DND-41 (cell line): ENCODE measurements around the gene MTRFR.

Experiments used
- ATAC-seq: fragments of 200-7000 bp; cut with Tn5 transposase; 3 replicates; pipeline ENCODE4 v1.9.1; 2021; ENCODE audit warnings: low read depth; ENCODE audit not compliant: insufficient read depth
- DNase-seq: peaks from one replicate; pipeline ENCODE4 v3.0.0-alpha.2; 2020
- H2AFZ ChIP-seq: 2 replicates; pipeline ENCODE4 v1.6.0; 2012; ENCODE audit warnings: low read depth, low read length
- H3K27ac ChIP-seq: 2 replicates; pipeline ENCODE4 v1.5.1; 2012; ENCODE audit warnings: low read length, inconsistent platforms
- H3K27me3 ChIP-seq: fragments of 200-600 bp; sonication (generic); 2 replicates; pipeline ENCODE4 v1.6.0; 2012; ENCODE audit warnings: low read length, mild to moderate bottlenecking, inconsistent platforms; ENCODE audit not compliant: insufficient read depth, poor library complexity
- H3K36me3 ChIP-seq: 2 replicates; pipeline ENCODE4 v1.5.1; 2012; ENCODE audit warnings: low read length, inconsistent platforms; ENCODE audit not compliant: insufficient read depth
- H3K4me1 ChIP-seq: 2 replicates; pipeline ENCODE4 v1.5.1; 2012; ENCODE audit warnings: mild to moderate bottlenecking, low read length; ENCODE audit not compliant: insufficient read depth
- H3K4me2 ChIP-seq: 2 replicates; pipeline ENCODE4 v1.6.0; 2012; ENCODE audit warnings: mild to moderate bottlenecking, moderate library complexity, low read length, inconsistent platforms; ENCODE audit not compliant: insufficient read depth
- H3K4me3 ChIP-seq, 2 experiments: fragments of 200-600 bp in 1 of 2; shearing (Covaris generic) in 1 of 2; 2 replicates each; pipeline ENCODE4 v1.5.1; 2012 to 2016; ENCODE audit warnings: inconsistent platforms in 2 of 2, low read length in 2 of 2, mild to moderate bottlenecking in 2 of 2, low read depth in 1 of 2, moderate library complexity in 1 of 2
- H3K79me2 ChIP-seq: 2 replicates; pipeline ENCODE4 v1.6.0; 2012; ENCODE audit warnings: low read length, inconsistent platforms; ENCODE audit not compliant: insufficient read depth
- H3K9ac ChIP-seq: 2 replicates; pipeline ENCODE4 v1.6.0; 2012; ENCODE audit warnings: low read depth, mild to moderate bottlenecking, inconsistent platforms, low read length, moderate library complexity
- H3K9me3 ChIP-seq: 2 replicates; pipeline ENCODE4 v1.5.1; 2012; ENCODE audit warnings: low read length, moderate library complexity, mild to moderate bottlenecking, inconsistent platforms; ENCODE audit not compliant: insufficient read depth, severe bottlenecking
- H4K20me1 ChIP-seq: 2 replicates; pipeline ENCODE4 v1.6.0; 2012; ENCODE audit warnings: low read length; ENCODE audit not compliant: insufficient read depth
- CTCF ChIP-seq: IDR thresholded peaks from 2 replicates; pipeline ENCODE4 v1.5.1; 2012; ENCODE audit warnings: borderline replicate concordance, low read length, moderate library complexity, mild to moderate bottlenecking; ENCODE audit not compliant: poor library complexity, severe bottlenecking; ENCODE audit errors: extremely low read depth
- EZH2 ChIP-seq: IDR thresholded peaks from 3 replicates; pipeline ENCODE4 v1.6.1; 2012; ENCODE audit warnings: borderline replicate concordance, low read depth, mild to moderate bottlenecking, moderate library complexity, low read length, inconsistent platforms; ENCODE audit not compliant: severe bottlenecking

The MTRFR gene

GRCh38 chr12:123231931-123232330, 1.3 kb upstream of the MTRFR start:
- peak overlapping the region; percentile 87 to 91 for H3K4me3 ChIP-seq
- DNase-seq (no peak), ATAC-seq (no peak)
- H3K4me2 ChIP-seq: peak overlapping the region; percentile 87
- peaks cover 75% of the 10 kb centered on the region for H3K4me1 ChIP-seq
- H2AFZ ChIP-seq: peak overlapping the region; percentile 77
- H3K9ac ChIP-seq: peak overlapping the region; percentile 72
- H3K27me3 ChIP-seq: no peaks in the 10 kb centered on the region
- H3K27ac ChIP-seq: peak overlapping the region; percentile 92
- TF ChIP-seq CTCF (no peak), EZH2 (no peak)
- peaks cover 7% of the 10 kb centered on the region; the same call in 1 of the 2 replicates for H4K20me1 ChIP-seq
- H3K36me3 ChIP-seq: peaks cover 43% of the 10 kb centered on the region
- H3K79me2 ChIP-seq: peaks cover 95% of the 10 kb centered on the region
- no peaks in the 10 kb centered on the region for H3K9me3 ChIP-seq

GRCh38 chr12:123232472-123232806, 797 bp upstream of the MTRFR start:
- peaks cover 93% of the 10 kb centered on the region for H3K79me2 ChIP-seq
- H3K27me3 ChIP-seq: no peaks in the 10 kb centered on the region
- peak; percentile 2; the same call in 1 of the 3 replicates for ATAC-seq
- H3K4me1 ChIP-seq: peaks cover 75% of the 10 kb centered on the region
- H3K4me3 ChIP-seq: peak overlapping the region; percentile 87 to 91
- H4K20me1 ChIP-seq: peaks cover 8% of the 10 kb centered on the region; the same call in 1 of the 2 replicates
- H3K9ac ChIP-seq: peak overlapping the region; percentile 72
- H3K9me3 ChIP-seq: no peaks in the 10 kb centered on the region
- H3K4me2 ChIP-seq: peak overlapping the region; percentile 87
- peaks cover 42% of the 10 kb centered on the region for H3K36me3 ChIP-seq
- TF ChIP-seq EZH2 (no peak), CTCF (no peak)
- peak overlapping the region; percentile 77 for H2AFZ ChIP-seq
- peak overlapping the region; percentile 92 for H3K27ac ChIP-seq
- no peak for DNase-seq

- DNase-seq: no peak
- peak overlapping the region; percentile 78 for H3K27ac ChIP-seq
Measured at GRCh38 chr12:123233505-123234308, 471 bp downstream of the MTRFR start.

More at GRCh38 chr12:123233505-123234308, 471 bp downstream of the MTRFR start:
- Histone ChIP-seq H3K27me3 (no peaks in the 10 kb centered on the region), H3K9ac (peak overlapping the region; percentile 72), H4K20me1 (peaks cover 12% of the 10 kb centered on the region; the same call in 1 of the 2 replicates), H3K4me2 (peak overlapping the region; percentile 93), H3K36me3 (peaks cover 34% of the 10 kb centered on the region), H3K4me3 (peak overlapping the region; percentile 74), H2AFZ (peak overlapping the region; percentile 88), H3K79me2 (peaks cover 93% of the 10 kb centered on the region), H3K9me3 (no peaks in the 10 kb centered on the region), H3K4me1 (peaks cover 69% of the 10 kb centered on the region)
- no peak for TF ChIP-seq EZH2
- TF ChIP-seq CTCF: peak; percentile 3
- ATAC-seq: peak; percentile 2; the same call in 2 of the 3 replicates
